ENCODE measurements around the gene OBSCN.

GRCh38 chr1:228404107-228404720 is 196.4 kb downstream of the OBSCN start:
- TF ChIP-seq TAF1 (IDR thresholded peaks at IDR 0.05; ENCODE audit: borderline replicate concordance, insufficient read depth, low read length) (no peak), POLR2AphosphoS5 (IDR thresholded peaks at IDR 0.05; ENCODE audit: low read depth, low read length) (no peak), REST (IDR thresholded peaks at IDR 0.05; ENCODE audit: insufficient read depth in 1 of 2, low read depth in 2 of 2, low read length in 2 of 2) (no peak)
